Stimulated activated CD8-positive, alpha-beta memory T cell treated with anti-CD3 and anti-CD28 coated beads, Interleukin-4, amount 100 ng/mL, for 24 hours (primary cell): ENCODE measurements around the gene DDX42.
A peak's percentile ranks its signal among the peaks of the same experiment; 100 is the strongest.
"Not testable (repeated sequence)": the region's sequence is repeated elsewhere in the genome, so short reads cannot be mapped to it uniquely, and the experiment has no call there.

Experiments used
- DNase-seq: peaks from one replicate; pipeline ENCODE4 v3.0.0-alpha.2; 2020; ENCODE audit warnings: low read depth

The DDX42 gene

GRCh38 chr17:63840591-63841349 lies 66.8 kb downstream of the DDX42 start:
- DNase-seq: no peak

- no peak for DNase-seq
These were observed 67.6 kb downstream of the DDX42 start for GRCh38 chr17:63841350-63842172.

GRCh38 chr17:63842173-63842539 lies 68.2 kb downstream of the DDX42 start:
- DNase-seq: no peak

- DNase-seq: peak; percentile 98
These were observed 68.8 kb downstream of the DDX42 start, which contains the start of gene SMARCD2 for GRCh38 chr17:63842540-63843386. Gene SMARCD2 (minus strand): TSS chr17:63842685. CDS start chr17:63842674, 11 bp downstream.

GRCh38 chr17:63843387-63843888 lies 69.5 kb downstream of the DDX42 start:
- DNase-seq: not testable (repeated sequence)

- no peak for DNase-seq
These were observed 70.1 kb downstream of the DDX42 start for GRCh38 chr17:63843910-63844677.

GRCh38 chr17:63845509-63845908 lies 71.5 kb downstream of the DDX42 start:
- no peak for DNase-seq

- no peak for DNase-seq
These were observed 73.7 kb downstream of the DDX42 start for GRCh38 chr17:63847525-63848249.

GRCh38 chr17:63848834-63849689 lies 75.1 kb downstream of the DDX42 start:
- DNase-seq: peak; percentile 92

- DNase-seq: no peak
These were observed 76.4 kb downstream of the DDX42 start for GRCh38 chr17:63850401-63850800.

- DNase-seq: no peak
These were observed 79.3 kb downstream of the DDX42 start for GRCh38 chr17:63853260-63853659.

- no peak for DNase-seq
These were observed 80.7 kb downstream of the DDX42 start for GRCh38 chr17:63854709-63855108.

GRCh38 chr17:63855185-63855584 lies 81.2 kb downstream of the DDX42 start:
- no peak for DNase-seq

GRCh38 chr17:63856425-63856824 lies 82.5 kb downstream of the DDX42 start:
- not testable (repeated sequence) for DNase-seq

GRCh38 chr17:63859257-63859656 lies 85.3 kb downstream of the DDX42 start:
- DNase-seq: no peak

- not testable (repeated sequence) for DNase-seq
These were observed 92.7 kb downstream of the DDX42 start for GRCh38 chr17:63866625-63867024.
